Neural cell (in vitro differentiated cells): ENCODE measurements around the gene MAP4K5. TPM values are rescaled to one million over a fixed set of nuclear protein-coding genes. Genes with fewer than 3 reads are reported as not detected.

ENCODE experiments used
- H2AFZ ChIP-seq: fragments of 200-600, 300-800 bp; sonication (generic), shearing (Covaris generic); 2 replicates; pipeline ENCODE4 v1.6.0; 2014; ENCODE audit warnings: low read depth, mild to moderate bottlenecking, antibody characterized with exemption, low read length, moderate library complexity
- H3F3A ChIP-seq: fragments of 200-600 bp; shearing (Covaris generic); 2 replicates; pipeline ENCODE4 v1.6.1; 2016; ENCODE audit warnings: mild to moderate bottlenecking, moderate library complexity, mixed read lengths, antibody characterized with exemption, low read length; ENCODE audit not compliant: insufficient read depth, poor library complexity, severe bottlenecking
- H3K27ac ChIP-seq: fragments of 200-600, 300-800 bp; sonication (generic), shearing (Covaris generic); 2 replicates; pipeline ENCODE4 v1.5.1; 2014; ENCODE audit warnings: mild to moderate bottlenecking, low read length, moderate library complexity
- H3K27me3 ChIP-seq: fragments of 300-800, 200-600 bp; sonication (generic), shearing (Covaris generic); 2 replicates; pipeline ENCODE4 v1.6.0; 2014; ENCODE audit warnings: mild to moderate bottlenecking, low read depth, low read length, moderate library complexity; ENCODE audit not compliant: insufficient read depth
- H3K36me3 ChIP-seq: fragments of 300-800, 200-600 bp; sonication (generic), shearing (Covaris generic); 2 replicates; pipeline ENCODE4 v1.5.1; 2014; ENCODE audit warnings: mild to moderate bottlenecking, antibody characterized with exemption, low read length, moderate library complexity; ENCODE audit not compliant: insufficient read depth
- H3K4me2 ChIP-seq: fragments of 300-800, 200-600 bp; sonication (generic), shearing (Covaris generic); 2 replicates; pipeline ENCODE4 v1.6.0; 2014; ENCODE audit warnings: mild to moderate bottlenecking, low read length
- H3K4me3 ChIP-seq: fragments of 300-800, 200-600 bp; sonication (generic), shearing (Covaris generic); 2 replicates; pipeline ENCODE4 v1.5.1; 2014; ENCODE audit warnings: mild to moderate bottlenecking, low read length, moderate library complexity
- H3K79me2 ChIP-seq: fragments of 200-600 bp; shearing (Covaris generic); replicated peaks from 2 replicates; pipeline ENCODE4 v1.6.0; 2014; ENCODE audit warnings: mild to moderate bottlenecking, low read length, moderate library complexity; ENCODE audit not compliant: insufficient read depth
- H3K9ac ChIP-seq: fragments of 300-800, 200-600 bp; sonication (generic), shearing (Covaris generic); 2 replicates; pipeline ENCODE4 v1.6.1; 2016; ENCODE audit warnings: mild to moderate bottlenecking, low read length, mixed read lengths
- H3K9me2 ChIP-seq: fragments of 200-600 bp; shearing (Covaris generic); 2 replicates; pipeline ENCODE4 v1.6.1; 2016; ENCODE audit warnings: mild to moderate bottlenecking, low read length, mixed read lengths; ENCODE audit not compliant: insufficient read depth
- H3K9me3 ChIP-seq: fragments of 200-600, 300-800 bp; sonication (generic), shearing (Covaris generic); 2 replicates; pipeline ENCODE4 v1.6.1; 2016; ENCODE audit warnings: mild to moderate bottlenecking, mixed run types, low read length, moderate library complexity, mixed read lengths
- H4K20me1 ChIP-seq: fragments of 200-600 bp; shearing (Covaris generic); 2 replicates; pipeline ENCODE4 v1.6.1; 2016; ENCODE audit warnings: mild to moderate bottlenecking, mixed run types; ENCODE audit not compliant: insufficient read depth
- CTCF ChIP-seq: fragments of 450-650 bp; IDR thresholded peaks from 2 replicates; pipeline ENCODE4 v1.5.1; 2014; ENCODE audit warnings: antibody characterized with exemption, mild to moderate bottlenecking, moderate library complexity; ENCODE audit not compliant: poor library complexity, severe bottlenecking
- EP300 ChIP-seq: fragments of 450-650 bp; conservative IDR thresholded peaks from 2 replicates; pipeline ENCODE4 v1.6.1; 2014; ENCODE audit warnings: antibody characterized with exemption, mild to moderate bottlenecking, moderate library complexity; ENCODE audit not compliant: poor library complexity, severe bottlenecking
- EZH2 ChIP-seq: fragments of 200-600, 300-800 bp; shearing (Covaris generic), sonication (generic); IDR thresholded peaks from 2 replicates; pipeline ENCODE4 v1.6.1; 2014; ENCODE audit warnings: antibody characterized with exemption, low read length, borderline replicate concordance, mild to moderate bottlenecking; ENCODE audit not compliant: insufficient read depth, poor library complexity, severe bottlenecking
- MXI1 ChIP-seq: fragments of 450-650 bp; conservative IDR thresholded peaks from 2 replicates; pipeline ENCODE4 v1.6.1; 2014; ENCODE audit warnings: antibody characterized with exemption, mild to moderate bottlenecking; ENCODE audit not compliant: poor library complexity, severe bottlenecking
- POLR2AphosphoS5 ChIP-seq: IDR thresholded peaks from 2 replicates; pipeline ENCODE4 v1.6.1; 2012
- RAD21 ChIP-seq: fragments of 450-650 bp; conservative IDR thresholded peaks from 2 replicates; pipeline ENCODE4 v1.6.1; 2014; ENCODE audit warnings: antibody characterized with exemption, mild to moderate bottlenecking, moderate library complexity
- SMC3 ChIP-seq: fragments of 450-650 bp; conservative IDR thresholded peaks from 2 replicates; pipeline ENCODE4 v1.6.1; 2014; ENCODE audit warnings: antibody characterized with exemption, mild to moderate bottlenecking, moderate library complexity; ENCODE audit not compliant: poor library complexity
- TAF1 ChIP-seq: IDR thresholded peaks from 2 replicates; pipeline ENCODE4 v1.6.1; 2012; ENCODE audit warnings: low read depth
- polyA plus RNA-seq: library from polyadenylated mRNA; depleted of rRNA; stranded (reverse); fragments of >200 nt; gene quantifications from 2 replicates; pipeline ENCODE4 v1.2.3, GENCODE V29; 2014
- TF ChIP-seq, protein P1 (sequence below): IDR thresholded peaks from 2 replicates; pipeline ENCODE4 v1.6.1; 2012; ENCODE audit warnings: borderline replicate concordance

MAP4K5 gene
- polyA plus RNA-seq, 1 donor from 2014 or later = 148 TPM

- Histone ChIP-seq H2AFZ (no peak overlapping the region), H3K4me2 (no peak overlapping the region), H3K79me2 (peaks cover 94% of the 10 kb centered on the region), H4K20me1 (no peaks in the 10 kb centered on the region), H3K9me2 (no peaks in the 10 kb centered on the region), H3K27me3 (no peaks in the 10 kb centered on the region), H3K27ac (no peak overlapping the region), H3K9ac (no peak overlapping the region), H3K4me3 (no peak overlapping the region), H3K36me3 (no peaks in the 10 kb centered on the region), H3F3A (no peaks in the 10 kb centered on the region), H3K9me3 (no peaks in the 10 kb centered on the region)
- TF ChIP-seq RAD21 = no peak
- no peak for TF ChIP-seq TAF1
- TF ChIP-seq CTCF = no peak
- TF ChIP-seq EZH2 = no peak
- TF ChIP-seq SMC3 = no peak
- TF ChIP-seq POLR2AphosphoS5 = no peak
- TF ChIP-seq EP300 = no peak
- TF ChIP-seq, protein P1, sequence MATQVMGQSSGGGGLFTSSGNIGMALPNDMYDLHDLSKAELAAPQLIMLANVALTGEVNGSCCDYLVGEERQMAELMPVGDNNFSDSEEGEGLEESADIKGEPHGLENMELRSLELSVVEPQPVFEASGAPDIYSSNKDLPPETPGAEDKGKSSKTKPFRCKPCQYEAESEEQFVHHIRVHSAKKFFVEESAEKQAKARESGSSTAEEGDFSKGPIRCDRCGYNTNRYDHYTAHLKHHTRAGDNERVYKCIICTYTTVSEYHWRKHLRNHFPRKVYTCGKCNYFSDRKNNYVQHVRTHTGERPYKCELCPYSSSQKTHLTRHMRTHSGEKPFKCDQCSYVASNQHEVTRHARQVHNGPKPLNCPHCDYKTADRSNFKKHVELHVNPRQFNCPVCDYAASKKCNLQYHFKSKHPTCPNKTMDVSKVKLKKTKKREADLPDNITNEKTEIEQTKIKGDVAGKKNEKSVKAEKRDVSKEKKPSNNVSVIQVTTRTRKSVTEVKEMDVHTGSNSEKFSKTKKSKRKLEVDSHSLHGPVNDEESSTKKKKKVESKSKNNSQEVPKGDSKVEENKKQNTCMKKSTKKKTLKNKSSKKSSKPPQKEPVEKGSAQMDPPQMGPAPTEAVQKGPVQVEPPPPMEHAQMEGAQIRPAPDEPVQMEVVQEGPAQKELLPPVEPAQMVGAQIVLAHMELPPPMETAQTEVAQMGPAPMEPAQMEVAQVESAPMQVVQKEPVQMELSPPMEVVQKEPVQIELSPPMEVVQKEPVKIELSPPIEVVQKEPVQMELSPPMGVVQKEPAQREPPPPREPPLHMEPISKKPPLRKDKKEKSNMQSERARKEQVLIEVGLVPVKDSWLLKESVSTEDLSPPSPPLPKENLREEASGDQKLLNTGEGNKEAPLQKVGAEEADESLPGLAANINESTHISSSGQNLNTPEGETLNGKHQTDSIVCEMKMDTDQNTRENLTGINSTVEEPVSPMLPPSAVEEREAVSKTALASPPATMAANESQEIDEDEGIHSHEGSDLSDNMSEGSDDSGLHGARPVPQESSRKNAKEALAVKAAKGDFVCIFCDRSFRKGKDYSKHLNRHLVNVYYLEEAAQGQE = no peak
Observed at GRCh38 chr14:50524731-50525515, 7.4 kb downstream of the MAP4K5 start.

- Histone ChIP-seq H4K20me1 (no peaks in the 10 kb centered on the region), H3K27ac (no peak overlapping the region), H3F3A (no peaks in the 10 kb centered on the region), H3K4me2 (no peak overlapping the region), H3K9me3 (no peaks in the 10 kb centered on the region), H3K36me3 (no peaks in the 10 kb centered on the region), H3K79me2 (peaks cover 94% of the 10 kb centered on the region), H2AFZ (no peak overlapping the region), H3K9me2 (no peaks in the 10 kb centered on the region), H3K4me3 (no peak overlapping the region), H3K27me3 (no peaks in the 10 kb centered on the region), H3K9ac (no peak overlapping the region)
- TF ChIP-seq EZH2 = no peak
- TF ChIP-seq SMC3 = no peak
- no peak for TF ChIP-seq TAF1
- TF ChIP-seq, protein P1 = no peak
- TF ChIP-seq POLR2AphosphoS5 = no peak
- no peak for TF ChIP-seq MXI1
Observed at GRCh38 chr14:50524060-50524459, 8.3 kb downstream of the MAP4K5 start.
